HepG2 (cell line): ENCODE results near the gene ETFA. TPM values are rescaled to one million over a fixed set of nuclear protein-coding genes. Genes with fewer than 3 reads are reported as not detected.

Experiments
- BRCA1 ChIP-seq: sonication (generic); formaldehyde crosslinking; IDR thresholded peaks from 2 replicates; pipeline ENCODE4 v1.4.0; 2020; ENCODE audit warnings: missing genetic modification reagents
- GTF3A ChIP-seq: sonication (generic); formaldehyde crosslinking; conservative IDR thresholded peaks from 2 replicates; pipeline ENCODE4 v1.4.0; 2020; ENCODE audit warnings: mild to moderate bottlenecking, missing genetic modification reagents
- IKZF1 ChIP-seq: fragments of 450-650 bp; IDR thresholded peaks from 2 replicates; pipeline ENCODE4 v1.7.1; 2016
- KAT7 ChIP-seq: IDR thresholded peaks from 2 replicates; pipeline ENCODE4 v1.6.1; 2018; ENCODE audit warnings: borderline replicate concordance, missing compliant biosample characterization
- KLF11 ChIP-seq: IDR thresholded peaks from 2 replicates; pipeline ENCODE4 v1.6.1; 2016; ENCODE audit warnings: missing compliant biosample characterization
- PHF21A ChIP-seq: sonication (generic); formaldehyde crosslinking; IDR thresholded peaks from 2 replicates; pipeline ENCODE4 v1.5.0; 2020; ENCODE audit warnings: mild to moderate bottlenecking, missing genetic modification reagents
- REPIN1 ChIP-seq: sonication (generic); formaldehyde crosslinking; IDR thresholded peaks from 2 replicates; pipeline ENCODE4 v1.8.0; 2022; ENCODE audit warnings: missing genetic modification reagents, low read depth, mild to moderate bottlenecking, borderline replicate concordance
- SMAD1 ChIP-seq: sonication (generic); formaldehyde crosslinking; IDR thresholded peaks from 2 replicates; pipeline ENCODE4 v1.4.0; 2020; ENCODE audit warnings: missing genetic modification reagents, low read depth, mild to moderate bottlenecking, borderline replicate concordance
- SRY ChIP-seq: sonication (generic); formaldehyde crosslinking; IDR thresholded peaks from 2 replicates; pipeline ENCODE4 v1.8.0; 2022; ENCODE audit warnings: mild to moderate bottlenecking, missing genetic modification reagents
- TCF12 ChIP-seq, 2 experiments: fragments of 450-650 bp in 1 of 2; sonication (generic) in 1 of 2; formaldehyde crosslinking in 1 of 2; IDR thresholded peaks; 2 replicates each; pipeline versions ENCODE4 v1.6.1 to v1.8.0; 2017 to 2022; ENCODE audit warnings: antibody characterized with exemption in 1 of 2, mild to moderate bottlenecking in 1 of 2, missing genetic modification reagents in 1 of 2, moderate library complexity in 1 of 2
- TEAD2 ChIP-seq: sonication (generic); formaldehyde crosslinking; IDR thresholded peaks from 2 replicates; pipeline ENCODE4 v1.9.0; 2021; ENCODE audit warnings: missing genetic modification reagents
- TMF1 ChIP-seq: sonication (generic); formaldehyde crosslinking; IDR thresholded peaks from 2 replicates; pipeline ENCODE4 v1.8.1; 2022; ENCODE audit warnings: low read depth, missing genetic modification reagents
- ZFX ChIP-seq: sonication (generic); formaldehyde crosslinking; IDR thresholded peaks from 2 replicates; pipeline ENCODE4 v1.4.0; 2020; ENCODE audit warnings: mild to moderate bottlenecking, low read depth, missing genetic modification reagents, moderate library complexity
- ZNF207 ChIP-seq: fragments of 450-650 bp; IDR thresholded peaks from 2 replicates; pipeline ENCODE4 v1.6.1; 2016; ENCODE audit warnings: antibody characterized with exemption, borderline replicate concordance
- ZNF558 ChIP-seq: sonication (generic); formaldehyde crosslinking; IDR thresholded peaks from 2 replicates; pipeline ENCODE4 v1.9.0; 2022; ENCODE audit warnings: mild to moderate bottlenecking, missing genetic modification reagents, borderline replicate concordance
- ZNF7 ChIP-seq: IDR thresholded peaks from 2 replicates; pipeline ENCODE4 v1.6.1; 2016; ENCODE audit warnings: missing biosample characterization, missing genetic modification reagents
- ZNF792 ChIP-seq: IDR thresholded peaks from 2 replicates; pipeline ENCODE4 v1.6.1; 2016
- ZSCAN20 ChIP-seq: sonication (generic); formaldehyde crosslinking; IDR thresholded peaks from 2 replicates; pipeline ENCODE4 v1.4.0; 2020; ENCODE audit warnings: missing genetic modification reagents, mild to moderate bottlenecking, borderline replicate concordance
- polyA plus RNA-seq, 8 experiments: library from polyadenylated mRNA; depleted of rRNA in 3 of 8; stranded (reverse) in 7 of 8; unstranded in 1 of 8; fragments of >200 nt; fragmentation: Illumina TruSeq in 4 of 8; extraction: Trizol in 4 of 8; gene quantifications; 2 replicates each; pipeline versions ENCODE4 v1.2.1 to v1.2.3, GENCODE V29; 2011 to 2016; ENCODE audit warnings: low read depth in 4 of 8, missing spikeins in 1 of 8, mixed read lengths in 1 of 8; ENCODE audit not compliant: insufficient read depth in 1 of 8
- total RNA-seq, 5 experiments: library from RNA; depleted of rRNA; stranded (reverse); fragments of >200 nt; fragmentation: Illumina TruSeq; extraction: Trizol; gene quantifications; 2 replicates each; pipeline ENCODE4 v1.2.3, GENCODE V29; 2016; ENCODE audit warnings: low read depth in 1 of 5
- TF ChIP-seq, protein P1 (sequence below): IDR thresholded peaks from 2 replicates; pipeline ENCODE4 v1.6.1; 2016; ENCODE audit warnings: low read depth, control low read depth
- TF ChIP-seq, protein P2 (sequence below): sonication (generic); formaldehyde crosslinking; IDR thresholded peaks from 2 replicates; pipeline ENCODE4 v1.9.0; 2021; ENCODE audit warnings: mild to moderate bottlenecking, missing genetic modification reagents
- TF ChIP-seq, protein P3 (sequence below): sonication (generic); formaldehyde crosslinking; conservative IDR thresholded peaks from 2 replicates; pipeline ENCODE4 v1.8.0; 2022; ENCODE audit warnings: missing genetic modification reagents

ETFA gene
- total and polyA plus RNA-seq, 2 of the 13 experiments (the other 11 are each of a cell fraction or from before 2014, with no cell fraction given), result 291 to 396 TPM

DNA sequence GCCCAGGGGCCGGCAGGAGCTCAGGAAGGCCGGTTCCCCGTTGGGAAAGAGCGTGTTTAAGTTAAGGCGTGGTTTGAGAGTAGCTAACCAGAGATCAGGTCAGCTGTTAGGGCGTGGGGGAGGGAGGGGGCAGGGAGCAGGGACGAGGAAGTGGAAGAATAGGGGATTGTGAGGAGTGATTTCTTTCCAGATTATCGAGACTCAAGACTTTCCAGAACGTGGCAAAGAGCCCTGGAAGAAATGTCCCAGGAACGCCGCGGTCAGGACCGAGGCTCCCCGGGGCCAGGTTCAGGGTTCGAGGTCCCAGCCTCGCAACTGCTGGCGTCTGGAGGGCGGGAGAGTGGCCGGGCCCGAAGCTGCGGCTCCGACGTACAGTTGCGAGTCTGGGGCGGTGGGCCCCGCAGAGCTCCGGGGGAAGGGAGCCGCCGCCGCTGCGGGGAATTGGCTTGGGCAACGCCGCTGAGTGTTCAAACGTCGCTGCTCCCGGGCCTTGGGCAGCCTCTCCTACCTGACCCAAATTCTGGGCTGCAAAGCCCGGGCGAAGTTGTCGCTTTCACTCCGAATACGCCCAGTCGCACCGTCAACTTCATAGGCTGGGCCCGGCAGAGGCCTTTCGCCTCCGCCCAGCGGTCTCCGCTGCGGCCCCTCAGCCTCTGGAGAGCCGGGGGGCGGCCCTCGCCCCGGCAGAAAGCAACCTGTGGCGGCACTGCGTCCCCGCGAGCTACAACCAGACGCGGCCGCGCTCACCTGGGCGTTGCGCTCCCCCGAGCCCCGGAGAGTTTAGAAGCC is 34.8 kb upstream of the ETFA start (continued):
- TF ChIP-seq ZNF7 (CRISPR knock-in tag) (no peak), REPIN1 (no peak), ZNF558 (CRISPR knock-in tag) (no peak), ZFX (CRISPR knock-in tag) (peak; percentile 69), TEAD2 (CRISPR knock-in tag) (no peak), TCF12 (IDR thresholded peaks at IDR 0.05) (no peak), TCF12 (CRISPR knock-in tag; IDR thresholded peaks at IDR 0.05) (0 out of 2 replicates have a peak, but pooled peaks have one; percentile 25), SMAD1 (no peak), TMF1 (CRISPR knock-in tag) (0 out of 2 replicates have a peak, but pooled peaks have one; percentile 19), ZNF207 (no peak), KAT7 (no peak; the same call in 1 of the 2 replicates), IKZF1 (no peak), SRY (0 out of 2 replicates have a peak, but pooled peaks have one; percentile 17), ZNF792 (CRISPR knock-in tag) (0 out of 2 replicates have a peak, but pooled peaks have one; percentile 24), ZSCAN20 (peak; percentile 42; the same call in 1 of the 2 replicates), BRCA1 (CRISPR knock-in tag) (no peak), PHF21A (CRISPR knock-in tag) (peak; percentile 47; the same call in 1 of the 2 replicates), KLF11 (CRISPR knock-in tag) (no peak), GTF3A (no peak)
- TF ChIP-seq, protein P1, sequence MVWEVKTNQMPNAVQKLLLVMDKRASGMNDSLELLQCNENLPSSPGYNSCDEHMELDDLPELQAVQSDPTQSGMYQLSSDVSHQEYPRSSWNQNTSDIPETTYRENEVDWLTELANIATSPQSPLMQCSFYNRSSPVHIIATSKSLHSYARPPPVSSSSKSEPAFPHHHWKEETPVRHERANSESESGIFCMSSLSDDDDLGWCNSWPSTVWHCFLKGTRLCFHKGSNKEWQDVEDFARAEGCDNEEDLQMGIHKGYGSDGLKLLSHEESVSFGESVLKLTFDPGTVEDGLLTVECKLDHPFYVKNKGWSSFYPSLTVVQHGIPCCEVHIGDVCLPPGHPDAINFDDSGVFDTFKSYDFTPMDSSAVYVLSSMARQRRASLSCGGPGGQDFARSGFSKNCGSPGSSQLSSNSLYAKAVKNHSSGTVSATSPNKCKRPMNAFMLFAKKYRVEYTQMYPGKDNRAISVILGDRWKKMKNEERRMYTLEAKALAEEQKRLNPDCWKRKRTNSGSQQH (CRISPR knock-in tag), result no peak
- TF ChIP-seq, protein P2, sequence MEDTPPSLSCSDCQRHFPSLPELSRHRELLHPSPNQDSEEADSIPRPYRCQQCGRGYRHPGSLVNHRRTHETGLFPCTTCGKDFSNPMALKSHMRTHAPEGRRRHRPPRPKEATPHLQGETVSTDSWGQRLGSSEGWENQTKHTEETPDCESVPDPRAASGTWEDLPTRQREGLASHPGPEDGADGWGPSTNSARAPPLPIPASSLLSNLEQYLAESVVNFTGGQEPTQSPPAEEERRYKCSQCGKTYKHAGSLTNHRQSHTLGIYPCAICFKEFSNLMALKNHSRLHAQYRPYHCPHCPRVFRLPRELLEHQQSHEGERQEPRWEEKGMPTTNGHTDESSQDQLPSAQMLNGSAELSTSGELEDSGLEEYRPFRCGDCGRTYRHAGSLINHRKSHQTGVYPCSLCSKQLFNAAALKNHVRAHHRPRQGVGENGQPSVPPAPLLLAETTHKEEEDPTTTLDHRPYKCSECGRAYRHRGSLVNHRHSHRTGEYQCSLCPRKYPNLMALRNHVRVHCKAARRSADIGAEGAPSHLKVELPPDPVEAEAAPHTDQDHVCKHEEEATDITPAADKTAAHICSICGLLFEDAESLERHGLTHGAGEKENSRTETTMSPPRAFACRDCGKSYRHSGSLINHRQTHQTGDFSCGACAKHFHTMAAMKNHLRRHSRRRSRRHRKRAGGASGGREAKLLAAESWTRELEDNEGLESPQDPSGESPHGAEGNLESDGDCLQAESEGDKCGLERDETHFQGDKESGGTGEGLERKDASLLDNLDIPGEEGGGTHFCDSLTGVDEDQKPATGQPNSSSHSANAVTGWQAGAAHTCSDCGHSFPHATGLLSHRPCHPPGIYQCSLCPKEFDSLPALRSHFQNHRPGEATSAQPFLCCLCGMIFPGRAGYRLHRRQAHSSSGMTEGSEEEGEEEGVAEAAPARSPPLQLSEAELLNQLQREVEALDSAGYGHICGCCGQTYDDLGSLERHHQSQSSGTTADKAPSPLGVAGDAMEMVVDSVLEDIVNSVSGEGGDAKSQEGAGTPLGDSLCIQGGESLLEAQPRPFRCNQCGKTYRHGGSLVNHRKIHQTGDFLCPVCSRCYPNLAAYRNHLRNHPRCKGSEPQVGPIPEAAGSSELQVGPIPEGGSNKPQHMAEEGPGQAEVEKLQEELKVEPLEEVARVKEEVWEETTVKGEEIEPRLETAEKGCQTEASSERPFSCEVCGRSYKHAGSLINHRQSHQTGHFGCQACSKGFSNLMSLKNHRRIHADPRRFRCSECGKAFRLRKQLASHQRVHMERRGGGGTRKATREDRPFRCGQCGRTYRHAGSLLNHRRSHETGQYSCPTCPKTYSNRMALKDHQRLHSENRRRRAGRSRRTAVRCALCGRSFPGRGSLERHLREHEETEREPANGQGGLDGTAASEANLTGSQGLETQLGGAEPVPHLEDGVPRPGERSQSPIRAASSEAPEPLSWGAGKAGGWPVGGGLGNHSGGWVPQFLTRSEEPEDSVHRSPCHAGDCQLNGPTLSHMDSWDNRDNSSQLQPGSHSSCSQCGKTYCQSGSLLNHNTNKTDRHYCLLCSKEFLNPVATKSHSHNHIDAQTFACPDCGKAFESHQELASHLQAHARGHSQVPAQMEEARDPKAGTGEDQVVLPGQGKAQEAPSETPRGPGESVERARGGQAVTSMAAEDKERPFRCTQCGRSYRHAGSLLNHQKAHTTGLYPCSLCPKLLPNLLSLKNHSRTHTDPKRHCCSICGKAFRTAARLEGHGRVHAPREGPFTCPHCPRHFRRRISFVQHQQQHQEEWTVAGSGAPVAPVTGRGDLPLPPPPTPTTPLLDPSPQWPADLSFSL (CRISPR knock-in tag), result no peak
- TF ChIP-seq, protein P3, sequence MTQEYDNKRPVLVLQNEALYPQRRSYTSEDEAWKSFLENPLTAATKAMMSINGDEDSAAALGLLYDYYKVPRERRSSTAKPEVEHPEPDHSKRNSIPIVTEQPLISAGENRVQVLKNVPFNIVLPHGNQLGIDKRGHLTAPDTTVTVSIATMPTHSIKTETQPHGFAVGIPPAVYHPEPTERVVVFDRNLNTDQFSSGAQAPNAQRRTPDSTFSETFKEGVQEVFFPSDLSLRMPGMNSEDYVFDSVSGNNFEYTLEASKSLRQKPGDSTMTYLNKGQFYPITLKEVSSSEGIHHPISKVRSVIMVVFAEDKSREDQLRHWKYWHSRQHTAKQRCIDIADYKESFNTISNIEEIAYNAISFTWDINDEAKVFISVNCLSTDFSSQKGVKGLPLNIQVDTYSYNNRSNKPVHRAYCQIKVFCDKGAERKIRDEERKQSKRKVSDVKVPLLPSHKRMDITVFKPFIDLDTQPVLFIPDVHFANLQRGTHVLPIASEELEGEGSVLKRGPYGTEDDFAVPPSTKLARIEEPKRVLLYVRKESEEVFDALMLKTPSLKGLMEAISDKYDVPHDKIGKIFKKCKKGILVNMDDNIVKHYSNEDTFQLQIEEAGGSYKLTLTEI, result no peak
